NCI-H345 treated with DMSO at 0.1 percent for 48 hours (cell line): ENCODE measurements around the gene SNAP47.
"Not testable (repeated sequence)": the region's sequence is repeated elsewhere in the genome, so short reads cannot be mapped to it uniquely, and the experiment has no call there.

ENCODE experiments used
- DNase-seq: peaks from one replicate; lab custom pipeline; 2025; ENCODE audit not compliant: unreplicated experiment; lab: John Stamatoyannopoulos, UW

SNAP47 gene

GRCh38 chr1:227734856-227735538, at the start of gene SNAP47, which contains the start of gene JMJD4:
Gene SNAP47, plus strand, starts transcription at chr1:227735435. Its CDS starts 12,302 bp downstream, at chr1:227747737.
Gene JMJD4, minus strand, starts transcription at chr1:227735302. Its CDS starts 29 bp downstream, at chr1:227735273.
- peak; percentile 79 for DNase-seq

DNA sequence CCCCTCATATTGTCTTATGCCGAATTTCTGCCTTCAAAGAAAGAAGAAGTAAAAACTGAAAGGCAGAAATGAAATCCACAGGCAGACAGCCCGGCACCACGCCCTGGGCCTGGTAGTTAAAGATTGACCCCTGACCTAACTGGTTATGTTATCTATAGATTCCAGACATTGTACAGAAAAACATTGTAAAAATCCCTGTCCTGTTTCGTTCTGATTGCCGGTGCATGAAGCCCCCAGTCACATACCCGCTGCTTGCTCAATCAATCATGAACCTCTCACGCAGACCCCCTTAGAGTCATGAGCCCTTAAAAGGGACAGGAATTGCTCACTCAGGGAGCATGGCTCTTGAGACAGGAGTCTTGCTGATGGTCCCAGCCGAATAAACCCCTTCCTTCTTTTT, 49.4 kb upstream of the SNAP47 start:
- no peak for DNase-seq

DNA sequence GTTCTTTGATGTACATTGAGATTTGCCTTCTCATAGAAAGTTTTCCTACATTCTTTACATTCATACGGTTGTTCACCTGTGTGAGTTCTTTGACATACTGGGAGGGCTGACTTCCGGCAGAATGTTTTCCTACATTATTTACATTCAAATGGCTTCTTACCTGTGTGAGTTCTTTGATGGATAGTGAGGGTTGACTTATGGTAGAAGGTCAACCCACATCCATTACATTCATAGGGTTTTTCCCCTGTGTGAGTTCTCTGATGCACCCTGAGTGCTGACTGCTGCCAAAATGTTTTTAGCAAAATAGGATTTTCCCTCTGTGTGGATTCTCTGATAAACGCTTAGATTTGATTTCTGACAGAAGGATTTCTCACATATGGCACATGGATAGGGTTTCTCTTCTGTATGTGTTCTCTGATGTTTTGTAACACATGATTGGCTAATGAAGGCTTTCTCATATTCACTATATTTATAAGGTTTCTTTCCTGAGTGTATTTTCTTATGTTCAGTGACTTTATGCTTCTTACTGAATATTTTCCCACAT, 37.8 kb upstream of the SNAP47 start:
- no peak for DNase-seq

GRCh38 chr1:227701631-227702030, 33.6 kb upstream of the SNAP47 start:
- DNase-seq: not testable (repeated sequence)

DNA sequence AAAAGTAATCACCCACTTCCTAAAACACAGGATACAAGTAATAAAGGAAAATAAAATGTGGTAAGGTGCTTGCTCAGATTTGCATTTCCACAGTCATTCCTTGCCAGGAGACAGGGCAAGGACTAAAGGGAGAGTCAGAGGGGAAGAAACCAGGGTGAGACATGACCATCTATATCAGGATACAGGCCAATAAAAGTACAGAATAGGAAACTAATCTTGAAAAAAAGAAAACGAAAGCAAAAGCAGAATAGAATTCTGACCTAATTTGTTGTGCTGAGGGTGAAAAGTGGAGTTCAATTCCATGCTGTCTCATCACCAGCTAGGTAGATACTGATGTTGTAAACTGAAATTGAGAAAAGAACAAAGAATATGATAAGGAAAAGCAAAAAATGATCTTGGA, 27.4 kb upstream of the SNAP47 start:
- no peak for DNase-seq

- no peak for DNase-seq
These were observed 25.8 kb upstream of the SNAP47 start for GRCh38 chr1:227709451-227709850.

- not testable (repeated sequence) for DNase-seq
These were observed 24.8 kb upstream of the SNAP47 start for GRCh38 chr1:227710474-227710873.

DNA sequence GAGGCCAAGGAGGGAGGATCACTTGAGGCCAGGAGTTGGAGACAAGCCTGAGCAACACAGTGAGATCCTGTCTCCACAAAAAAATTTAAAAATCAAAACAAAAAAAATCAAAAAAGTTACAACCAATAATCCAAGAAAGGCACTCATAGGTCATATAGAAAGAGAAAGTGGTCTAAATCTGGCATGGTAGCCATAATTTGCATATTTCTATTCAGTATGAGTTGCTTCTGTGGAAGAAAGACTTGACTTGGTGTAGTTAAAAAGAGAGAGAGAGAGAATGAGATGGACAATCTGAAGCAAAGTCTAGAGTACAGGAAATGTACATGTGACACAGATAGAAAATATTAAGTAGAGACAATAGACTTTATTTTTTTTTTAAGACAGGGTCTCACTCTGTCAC, 22.6 kb upstream of the SNAP47 start:
- DNase-seq: no peak

DNA sequence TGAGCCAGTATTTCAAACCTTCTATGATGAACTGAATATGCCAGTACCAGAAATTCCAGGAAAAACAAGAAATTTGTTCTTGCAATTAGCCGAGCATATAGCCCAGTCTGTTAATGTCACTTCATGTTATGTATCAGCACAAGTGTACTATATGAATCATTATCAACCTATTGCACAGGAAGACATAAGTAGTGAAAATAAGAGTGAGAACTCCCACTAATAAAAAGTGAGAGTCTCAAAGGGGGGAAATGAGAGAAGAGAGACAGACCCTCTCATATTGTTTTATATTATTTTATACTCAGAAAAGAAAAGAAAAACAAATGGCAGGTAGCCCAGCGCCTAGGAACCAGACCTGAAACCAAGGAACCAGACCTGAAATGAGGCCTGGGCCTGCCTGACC, 16.3 kb upstream of the SNAP47 start:
- no peak for DNase-seq

DNA sequence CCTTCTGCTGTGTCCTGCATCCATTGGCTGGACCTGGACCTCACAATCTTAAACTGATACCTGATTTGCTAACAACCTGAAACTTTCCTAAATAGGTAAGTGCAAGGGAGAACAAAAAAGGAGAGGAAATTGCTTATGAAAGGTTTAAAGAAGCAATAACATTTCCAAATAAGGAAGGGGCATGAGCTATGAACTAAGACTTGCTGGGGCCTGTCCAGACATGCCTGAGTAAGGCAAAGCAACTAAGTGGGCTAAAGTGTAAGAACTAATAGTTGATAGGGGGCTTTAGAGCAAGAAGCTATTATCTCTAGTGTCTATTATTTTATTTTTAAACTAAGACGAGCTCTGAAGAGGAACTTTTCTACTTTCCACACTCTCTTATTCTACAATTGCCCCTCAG, 11.8 kb upstream of the SNAP47 start:
- DNase-seq: no peak

- no peak for DNase-seq
These were observed 10.2 kb upstream of the SNAP47 start for GRCh38 chr1:227725046-227725445.

DNA sequence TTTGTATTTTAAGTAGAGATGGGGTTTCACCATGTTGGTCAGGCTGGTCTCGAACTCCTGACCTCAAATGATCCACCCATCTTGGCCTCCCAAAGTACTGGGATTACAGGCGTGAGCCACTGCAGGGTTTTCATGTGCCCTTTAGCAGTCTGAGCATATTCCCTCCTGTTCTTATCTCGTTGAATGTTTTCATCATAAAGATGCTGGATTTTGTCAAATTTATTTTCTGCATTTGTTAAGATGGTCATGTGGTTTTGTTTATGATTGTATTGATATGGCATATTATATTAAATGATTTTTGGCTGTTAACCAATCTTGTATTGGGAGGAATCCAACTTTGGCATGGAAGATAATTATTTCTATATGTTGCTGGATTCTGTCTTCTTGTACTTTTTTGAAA, 8.9 kb upstream of the SNAP47 start:
- no peak for DNase-seq

DNA sequence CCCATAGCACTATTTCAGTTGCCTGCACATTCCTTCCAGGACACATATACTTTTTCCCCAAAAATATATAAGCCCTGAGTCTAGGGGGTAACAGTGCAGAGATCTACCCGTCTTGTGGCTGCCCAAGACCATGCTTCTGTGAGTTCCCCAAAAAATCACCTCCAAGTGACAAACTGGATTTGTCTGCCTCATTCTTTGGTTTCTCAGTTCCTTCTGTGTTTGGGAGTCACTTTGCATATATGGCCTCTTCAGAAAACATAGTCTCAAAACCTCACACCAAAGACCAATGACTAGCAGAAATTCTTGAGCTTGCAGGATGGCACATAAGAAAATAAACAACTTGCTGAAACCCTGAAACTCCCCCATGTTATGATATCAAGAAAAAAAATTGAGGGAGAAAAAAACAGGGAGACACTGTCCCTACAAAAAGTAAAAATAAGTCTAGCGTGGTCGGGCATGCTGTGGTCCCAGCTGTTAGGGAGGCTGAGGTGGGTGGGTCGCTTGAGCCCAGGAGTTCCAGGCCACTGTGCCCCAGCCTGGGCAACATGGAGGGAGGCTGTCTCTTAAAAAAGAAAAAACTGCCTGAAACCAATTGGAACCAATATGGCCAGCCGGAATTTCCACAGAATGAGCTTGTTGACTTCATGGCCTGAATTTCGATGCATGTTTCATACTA, 8.2 kb upstream of the SNAP47 start:
- no peak for DNase-seq

DNA sequence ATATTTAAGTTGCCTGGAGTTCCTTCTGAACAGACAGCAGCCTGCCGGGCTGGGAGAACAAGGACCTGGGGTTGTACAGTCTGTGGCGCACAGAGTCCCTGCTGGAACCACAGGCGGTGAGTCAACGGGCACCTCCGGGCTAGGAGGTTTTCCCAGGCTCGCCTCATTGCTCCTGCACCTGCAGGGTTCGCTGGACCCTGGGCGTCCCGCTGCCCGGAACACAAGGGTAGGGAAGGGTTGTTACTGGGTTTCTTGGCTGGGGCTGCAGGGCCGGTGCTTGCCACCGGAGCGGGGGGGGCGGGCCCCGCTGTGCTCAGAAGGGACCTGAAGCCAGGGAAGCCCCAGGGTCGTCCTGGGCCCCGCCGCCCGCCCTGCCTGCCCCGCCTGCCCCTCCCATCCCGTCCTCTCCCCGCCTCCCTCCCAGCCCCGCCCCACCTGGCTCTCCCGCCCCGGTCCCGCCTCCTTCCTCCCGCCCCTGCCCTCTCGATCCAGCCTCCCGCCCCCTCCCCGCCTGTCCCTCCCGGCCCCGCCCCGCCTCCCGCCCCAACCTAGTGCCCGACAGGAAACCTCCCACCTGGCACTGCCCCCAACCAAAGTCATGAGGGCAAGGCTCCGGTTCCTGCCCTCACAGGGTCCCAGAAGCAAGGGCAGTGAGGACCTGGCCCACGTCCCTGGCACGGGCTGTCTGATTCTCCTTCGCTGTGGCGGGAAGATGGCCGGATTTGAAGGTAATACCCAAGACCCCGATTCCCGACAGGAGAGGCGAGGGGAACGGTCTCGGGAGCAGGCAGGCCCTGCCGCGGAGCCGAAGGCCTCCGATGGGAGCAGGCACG, 7.0 kb upstream of the SNAP47 start:
- peak; percentile 64 for DNase-seq

DNA sequence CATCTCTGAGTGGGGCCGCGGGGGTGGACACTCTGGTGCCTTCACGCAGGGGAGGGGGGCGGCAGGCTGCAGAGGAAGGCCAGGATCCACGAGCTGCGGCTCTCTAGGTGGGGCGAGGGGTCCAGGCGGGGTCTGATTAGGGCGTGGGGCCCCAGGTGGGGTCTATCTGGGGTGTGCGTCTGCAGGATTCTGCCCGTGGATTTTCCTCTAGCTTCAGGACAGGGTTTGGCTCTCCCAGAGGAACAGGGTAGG, 6.4 kb upstream of the SNAP47 start:
- no peak for DNase-seq

DNA sequence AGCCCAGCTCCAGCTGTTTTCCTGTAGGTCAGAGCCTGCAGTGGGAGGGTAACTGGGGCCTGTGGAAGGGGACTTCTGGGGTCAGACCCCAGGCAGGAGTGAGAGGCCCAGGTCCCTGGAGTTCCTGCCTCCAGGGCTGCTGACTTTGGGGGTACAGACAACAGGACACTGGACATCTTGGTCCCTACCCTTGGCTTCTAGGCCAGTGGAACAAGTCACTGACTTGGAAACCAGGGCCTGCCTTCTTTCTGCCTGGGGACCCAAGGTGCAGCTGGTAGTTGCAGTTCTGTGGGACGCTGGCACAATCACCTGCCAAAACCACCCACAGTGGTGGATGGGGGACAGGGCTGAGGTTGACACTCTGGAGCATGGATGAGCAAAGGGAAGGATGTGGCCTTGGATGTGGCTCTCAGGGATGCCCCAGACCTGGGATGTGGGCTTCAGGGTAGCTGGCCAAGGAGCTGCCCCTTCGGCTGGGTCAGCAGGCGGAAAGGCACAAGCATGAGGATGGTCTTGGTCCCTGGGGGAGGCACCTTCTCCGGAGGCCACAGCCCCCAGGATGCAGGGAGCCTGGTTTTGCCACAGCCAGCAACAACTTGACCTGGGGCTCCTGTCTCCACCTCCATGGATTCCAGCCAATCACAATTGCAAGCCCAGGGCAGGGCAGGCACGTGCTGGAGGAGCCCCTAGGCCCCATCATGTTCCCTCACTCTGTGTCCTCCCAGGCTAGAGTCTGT, 5.9 kb upstream of the SNAP47 start:
- no peak for DNase-seq

DNA sequence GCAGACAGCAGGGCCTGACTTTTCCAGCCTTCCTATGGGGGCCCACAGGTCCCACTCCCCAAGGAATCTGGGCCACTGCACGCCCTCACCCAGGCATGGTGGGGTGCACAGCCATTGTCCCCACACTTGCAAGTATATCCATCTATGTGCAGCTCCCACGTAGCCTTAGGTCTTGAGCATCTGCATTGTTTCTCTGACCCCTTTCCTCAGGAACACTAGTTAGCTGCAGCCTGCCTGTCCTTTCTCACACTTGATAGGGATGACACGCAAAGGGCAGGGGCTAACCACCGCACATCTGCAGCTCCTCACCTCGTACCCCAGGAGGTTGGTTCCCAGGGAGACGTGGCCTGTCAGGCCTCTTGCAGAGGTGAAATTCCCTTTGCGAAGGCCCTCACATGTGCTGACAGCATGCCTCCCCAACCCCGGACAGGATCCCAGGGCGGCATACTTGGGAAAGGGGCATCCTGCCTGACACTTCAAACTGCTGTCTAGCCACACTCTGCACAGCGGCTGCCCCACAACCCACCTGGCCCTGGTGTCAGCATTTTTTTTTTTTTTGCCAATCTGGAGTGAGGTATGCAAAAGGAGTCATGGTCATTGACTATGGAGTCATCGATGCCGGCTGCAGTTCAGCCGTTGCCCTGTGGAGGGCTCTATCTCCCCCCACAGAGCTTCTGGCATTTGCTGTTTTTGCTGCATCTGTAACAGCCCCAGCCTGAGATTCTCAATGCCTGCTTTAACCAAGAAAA, 5.2 kb upstream of the SNAP47 start:
- DNase-seq: no peak

GRCh38 chr1:227730630-227731151, 4.5 kb upstream of the SNAP47 start:
- no peak for DNase-seq

- no peak for DNase-seq
These were observed 4.0 kb upstream of the SNAP47 start for GRCh38 chr1:227731241-227731677.
